ENCODE measurements around the gene DNAH2. TPM values are rescaled to one million over a fixed set of nuclear protein-coding genes. Genes with fewer than 3 reads are reported as not detected.

The DNAH2 gene
- total and polyA plus RNA-seq, 9 of the 15 experiments (the other 6 are each of a cell fraction or from before 2014, with no cell fraction given), result 0.03 TPM; not detected in 8

DNA sequence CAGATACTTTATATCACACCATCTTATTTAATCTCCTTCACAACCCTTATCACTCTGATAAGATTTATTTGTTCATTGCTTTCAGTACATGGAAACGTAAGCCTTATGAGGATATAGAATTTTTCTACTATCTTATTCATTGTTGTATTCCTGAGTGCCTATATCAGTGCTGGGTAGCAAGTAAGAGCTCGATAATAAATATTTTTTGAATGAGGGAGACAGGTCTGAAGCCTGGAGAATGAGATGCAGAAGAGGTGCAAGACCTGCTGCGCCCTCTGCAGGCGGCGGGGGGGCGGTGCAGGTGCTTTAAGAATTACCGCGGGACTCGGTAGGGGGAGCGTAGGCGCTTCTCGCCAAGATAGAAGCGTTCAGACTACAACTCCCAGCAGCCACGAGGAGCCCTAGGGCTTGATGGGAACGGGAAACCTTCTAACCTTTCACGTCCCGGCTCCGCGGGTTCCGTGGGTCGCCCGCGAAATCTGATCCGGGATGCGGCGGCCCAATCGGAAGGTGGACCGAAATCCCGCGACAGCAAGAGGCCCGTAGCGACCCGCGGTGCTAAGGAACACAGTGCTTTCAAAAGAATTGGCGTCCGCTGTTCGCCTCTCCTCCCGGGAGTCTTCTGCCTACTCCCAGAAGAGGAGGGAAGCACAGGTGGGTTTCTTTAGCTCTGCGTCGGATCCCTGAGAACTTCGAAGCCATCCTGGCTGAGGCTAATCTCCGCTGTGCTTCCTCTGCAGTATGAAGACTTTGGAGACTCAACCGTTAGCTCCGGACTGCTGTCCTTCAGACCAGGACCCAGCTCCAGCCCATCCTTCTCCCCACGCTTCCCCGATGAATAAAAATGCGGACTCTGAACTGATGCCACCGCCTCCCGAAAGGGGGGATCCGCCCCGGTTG lies 29.4 kb upstream of the DNAH2 start, which contains the start of gene WRAP53 (continued):
- TF ChIP-seq ZNF280A (IDR thresholded peaks at IDR 0.05; ENCODE audit: low read depth, partially characterized antibody) (no peak), ZNF121 (CRISPR knock-in tag; conservative IDR thresholded peaks at IDR 0.05) (no peak), ELF1 (tag; IDR thresholded peaks at IDR 0.05) (no peak), ZNF780A (CRISPR knock-in tag; IDR thresholded peaks at IDR 0.05) (no peak), ELK3 (CRISPR knock-in tag; IDR thresholded peaks at IDR 0.05) (no peak), PRPF4 (IDR thresholded peaks at IDR 0.05; ENCODE audit: insufficient read depth, low read depth, low read length, poor library complexity, severe bottlenecking) (no peak), PYGO2 (tag; IDR thresholded peaks at IDR 0.05) (no peak), ZNF507 (tag; conservative IDR thresholded peaks at IDR 0.05) (no peak), CGGBP1 (CRISPR knock-in tag; IDR thresholded peaks at IDR 0.05) (no peak), SAP30 (IDR thresholded peaks at IDR 0.05; ENCODE audit: borderline replicate concordance, insufficient read depth, low read depth, low read length, poor library complexity, severe bottlenecking) (no peak), RAD21 (CRISPR knock-in tag; conservative IDR thresholded peaks at IDR 0.05 in 1 of 2, IDR thresholded peaks at IDR 0.05 in 1 of 2) (peak; percentile 75 to 84), ZKSCAN1 (IDR thresholded peaks at IDR 0.05; ENCODE audit: low read depth, low read length) (no peak), NCOA1 (IDR thresholded peaks at IDR 0.05; ENCODE audit: low read depth) (no peak)
- TF ChIP-seq, protein P1, sequence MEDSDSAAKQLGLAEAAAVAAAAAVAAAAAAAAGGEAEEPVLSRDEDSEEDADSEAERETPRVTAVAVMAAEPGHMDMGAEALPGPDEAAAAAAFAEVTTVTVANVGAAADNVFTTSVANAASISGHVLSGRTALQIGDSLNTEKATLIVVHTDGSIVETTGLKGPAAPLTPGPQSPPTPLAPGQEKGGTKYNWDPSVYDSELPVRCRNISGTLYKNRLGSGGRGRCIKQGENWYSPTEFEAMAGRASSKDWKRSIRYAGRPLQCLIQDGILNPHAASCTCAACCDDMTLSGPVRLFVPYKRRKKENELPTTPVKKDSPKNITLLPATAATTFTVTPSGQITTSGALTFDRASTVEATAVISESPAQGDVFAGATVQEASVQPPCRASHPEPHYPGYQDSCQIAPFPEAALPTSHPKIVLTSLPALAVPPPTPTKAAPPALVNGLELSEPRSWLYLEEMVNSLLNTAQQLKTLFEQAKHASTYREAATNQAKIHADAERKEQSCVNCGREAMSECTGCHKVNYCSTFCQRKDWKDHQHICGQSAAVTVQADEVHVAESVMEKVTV (CRISPR knock-in tag; IDR thresholded peaks at IDR 0.05), result peak; percentile 60
- TF ChIP-seq, protein P2, sequence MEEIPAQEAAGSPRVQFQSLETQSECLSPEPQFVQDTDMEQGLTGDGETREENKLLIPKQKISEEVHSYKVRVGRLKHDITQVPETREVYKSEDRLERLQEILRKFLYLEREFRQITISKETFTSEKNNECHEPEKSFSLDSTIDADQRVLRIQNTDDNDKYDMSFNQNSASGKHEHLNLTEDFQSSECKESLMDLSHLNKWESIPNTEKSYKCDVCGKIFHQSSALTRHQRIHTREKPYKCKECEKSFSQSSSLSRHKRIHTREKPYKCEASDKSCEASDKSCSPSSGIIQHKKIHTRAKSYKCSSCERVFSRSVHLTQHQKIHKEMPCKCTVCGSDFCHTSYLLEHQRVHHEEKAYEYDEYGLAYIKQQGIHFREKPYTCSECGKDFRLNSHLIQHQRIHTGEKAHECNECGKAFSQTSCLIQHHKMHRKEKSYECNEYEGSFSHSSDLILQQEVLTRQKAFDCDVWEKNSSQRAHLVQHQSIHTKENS (CRISPR knock-in tag; IDR thresholded peaks at IDR 0.05), result no peak
- TF ChIP-seq, protein P3, sequence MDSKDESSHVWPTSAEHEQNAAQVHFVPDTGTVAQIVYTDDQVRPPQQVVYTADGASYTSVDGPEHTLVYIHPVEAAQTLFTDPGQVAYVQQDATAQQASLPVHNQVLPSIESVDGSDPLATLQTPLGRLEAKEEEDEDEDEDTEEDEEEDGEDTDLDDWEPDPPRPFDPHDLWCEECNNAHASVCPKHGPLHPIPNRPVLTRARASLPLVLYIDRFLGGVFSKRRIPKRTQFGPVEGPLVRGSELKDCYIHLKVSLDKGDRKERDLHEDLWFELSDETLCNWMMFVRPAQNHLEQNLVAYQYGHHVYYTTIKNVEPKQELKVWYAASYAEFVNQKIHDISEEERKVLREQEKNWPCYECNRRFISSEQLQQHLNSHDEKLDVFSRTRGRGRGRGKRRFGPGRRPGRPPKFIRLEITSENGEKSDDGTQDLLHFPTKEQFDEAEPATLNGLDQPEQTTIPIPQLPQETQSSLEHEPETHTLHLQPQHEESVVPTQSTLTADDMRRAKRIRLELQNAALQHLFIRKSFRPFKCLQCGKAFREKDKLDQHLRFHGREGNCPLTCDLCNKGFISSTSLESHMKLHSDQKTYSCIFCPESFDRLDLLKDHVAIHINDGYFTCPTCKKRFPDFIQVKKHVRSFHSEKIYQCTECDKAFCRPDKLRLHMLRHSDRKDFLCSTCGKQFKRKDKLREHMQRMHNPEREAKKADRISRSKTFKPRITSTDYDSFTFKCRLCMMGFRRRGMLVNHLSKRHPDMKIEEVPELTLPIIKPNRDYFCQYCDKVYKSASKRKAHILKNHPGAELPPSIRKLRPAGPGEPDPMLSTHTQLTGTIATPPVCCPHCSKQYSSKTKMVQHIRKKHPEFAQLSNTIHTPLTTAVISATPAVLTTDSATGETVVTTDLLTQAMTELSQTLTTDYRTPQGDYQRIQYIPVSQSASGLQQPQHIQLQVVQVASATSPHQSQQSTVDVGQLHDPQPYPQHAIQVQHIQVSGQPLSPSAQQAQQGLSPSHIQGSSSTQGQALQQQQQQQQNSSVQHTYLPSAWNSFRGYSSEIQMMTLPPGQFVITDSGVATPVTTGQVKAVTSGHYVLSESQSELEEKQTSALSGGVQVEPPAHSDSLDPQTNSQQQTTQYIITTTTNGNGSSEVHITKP (IDR thresholded peaks at IDR 0.05; ENCODE audit: partially characterized antibody), result peak; percentile 25

All from K562 (cell line).